SK-N-SH (cell line): ENCODE results near the gene ZNF507. TPM values are rescaled to one million over a fixed set of nuclear protein-coding genes. Genes with fewer than 3 reads are reported as not detected.

Experiments
- CTCF ChIA-PET: fragments of 300-600, 350-600 bp; formaldehyde crosslinking; extraction: SDS; loops from one replicate; lab custom pipeline; 2021; lab: Yijun Ruan, JAX
- POLR2A ChIA-PET: fragments of 350-600 bp; sonication (Branson Sonifier 250); formaldehyde crosslinking; extraction: SDS; loops from one replicate; lab custom pipeline; 2020; ENCODE audit warnings: antibody characterized with exemption, inconsistent platforms; lab: Yijun Ruan, JAX
- DNase-seq: peaks from one replicate; pipeline ENCODE4 v3.0.0; 2012
- H2AFZ ChIP-seq: fragments of 200-600 bp; sonication (generic); 2 replicates; pipeline ENCODE4 v1.8.1; 2016; ENCODE audit warnings: antibody characterized with exemption, mild to moderate bottlenecking, low read depth
- H3F3A ChIP-seq: fragments of 200-600 bp; sonication (generic); replicated peaks from 2 replicates; pipeline ENCODE3; 2016; ENCODE audit warnings: antibody characterized with exemption, mild to moderate bottlenecking; ENCODE audit not compliant: insufficient read depth
- H3K27ac ChIP-seq, 2 experiments: fragments of 200-500 bp in 1 of 2; fragments of 200-600 bp in 1 of 2; sonication (Bioruptor generic) in 1 of 2; sonication (generic), shearing (Covaris generic) in 1 of 2; 2 replicates each; pipeline versions ENCODE4 v1.5.1 to v1.6.1; 2014 to 2016; ENCODE audit warnings: low read depth in 2 of 2, inconsistent platforms in 1 of 2, low read length in 1 of 2, mild to moderate bottlenecking in 1 of 2, mixed read lengths in 1 of 2
- H3K27me3 ChIP-seq: fragments of 200-600 bp; sonication (generic), shearing (Covaris generic); 2 replicates; pipeline ENCODE4 v1.6.1; 2016; ENCODE audit warnings: mixed run types; ENCODE audit not compliant: insufficient read depth
- H3K36me3 ChIP-seq, 2 experiments: fragments of 200-500 bp in 1 of 2; fragments of 200-600 bp in 1 of 2; sonication (Bioruptor generic) in 1 of 2; sonication (generic) in 1 of 2; replicated peaks in 1 of 2; 2 replicates each; pipeline versions ENCODE3 to v1.5.1; 2014 to 2016; ENCODE audit warnings: low read length in 1 of 2, mild to moderate bottlenecking in 1 of 2; ENCODE audit not compliant: insufficient read depth in 2 of 2, control insufficient read depth in 1 of 2
- H3K4me1 ChIP-seq, 2 experiments: fragments of 200-500 bp in 1 of 2; fragments of 200-600 bp in 1 of 2; sonication (Bioruptor generic) in 1 of 2; sonication (generic), shearing (Covaris generic) in 1 of 2; 2 replicates each; pipeline versions ENCODE4 v1.5.1 to v1.6.1; 2014 to 2016; ENCODE audit warnings: low read depth in 1 of 2, low read length in 1 of 2, mixed run types in 1 of 2; ENCODE audit not compliant: insufficient read depth in 2 of 2, control insufficient read depth in 1 of 2
- H3K4me2 ChIP-seq: fragments of 200-600 bp; sonication (generic), shearing (Covaris generic); 2 replicates; pipeline ENCODE4 v1.6.1; 2017; ENCODE audit warnings: mixed run types
- H3K4me3 ChIP-seq, 2 experiments: fragments of 200-500 bp in 1 of 2; fragments of 200-600 bp in 1 of 2; sonication (Bioruptor generic) in 1 of 2; sonication (generic), shearing (Covaris generic) in 1 of 2; 2 replicates each; pipeline versions ENCODE4 v1.5.1 to v1.8.1; 2014 to 2016; ENCODE audit warnings: low read depth in 2 of 2, inconsistent platforms in 1 of 2, low read length in 1 of 2, mild to moderate bottlenecking in 1 of 2, mixed read lengths in 1 of 2, moderate library complexity in 1 of 2
- H3K79me2 ChIP-seq: fragments of 200-600 bp; sonication (generic); 2 replicates; pipeline ENCODE4 v1.8.1; 2017; ENCODE audit warnings: mild to moderate bottlenecking; ENCODE audit not compliant: insufficient read depth
- H3K9ac ChIP-seq: fragments of 200-600 bp; sonication (generic); 2 replicates; pipeline ENCODE4 v1.6.1; 2017; ENCODE audit warnings: mixed run types
- H3K9me2 ChIP-seq: fragments of 200-600 bp; sonication (generic); 2 replicates; pipeline ENCODE4 v1.6.1; 2017; ENCODE audit warnings: mixed run types
- H3K9me3 ChIP-seq: fragments of 200-600 bp; sonication (generic); 2 replicates; pipeline ENCODE4 v1.6.1; 2017; ENCODE audit warnings: mixed run types, mild to moderate bottlenecking, moderate library complexity
- H4K20me1 ChIP-seq: fragments of 200-600 bp; sonication (generic); 2 replicates; pipeline ENCODE4 v1.6.1; 2017; ENCODE audit warnings: mild to moderate bottlenecking, mixed run types; ENCODE audit not compliant: insufficient read depth
- CHD2 ChIP-seq: fragments of 150-350 bp; IDR thresholded peaks from 2 replicates; pipeline ENCODE4 v1.6.1; 2018; ENCODE audit warnings: low read length; ENCODE audit not compliant: partially characterized antibody
- EP300 ChIP-seq, 2 experiments: IDR thresholded peaks; 2 replicates each; pipeline versions ENCODE4 v1.4.0 to v1.6.1; 2012; ENCODE audit warnings: borderline replicate concordance in 1 of 2, low read depth in 1 of 2, low read length in 1 of 2
- FOSL2 ChIP-seq: IDR thresholded peaks from 2 replicates; pipeline ENCODE4 v1.4.0; 2012; ENCODE audit warnings: low read depth, mild to moderate bottlenecking, moderate library complexity, borderline replicate concordance
- FOXJ3 ChIP-seq: sonication (generic); formaldehyde crosslinking; IDR thresholded peaks from 2 replicates; pipeline ENCODE4 v1.5.1; 2020; ENCODE audit warnings: mild to moderate bottlenecking, missing genetic modification reagents
- FOXM1 ChIP-seq: IDR thresholded peaks from 2 replicates; pipeline ENCODE4 v1.4.0; 2012; ENCODE audit warnings: low read depth, mild to moderate bottlenecking
- GABPA ChIP-seq: IDR thresholded peaks from 2 replicates; pipeline ENCODE4 v1.4.0; 2012; ENCODE audit warnings: low read depth, mild to moderate bottlenecking
- IRF3 ChIP-seq: fragments of 150-350 bp; IDR thresholded peaks from 2 replicates; pipeline ENCODE4 v1.6.1; 2016; ENCODE audit warnings: mild to moderate bottlenecking, low read depth, low read length
- MXI1 ChIP-seq: IDR thresholded peaks from 2 replicates; pipeline ENCODE4 v1.6.1; 2012; ENCODE audit warnings: mild to moderate bottlenecking, low read depth, low read length, improper control_type of control experiment
- NFIC ChIP-seq: IDR thresholded peaks from 2 replicates; pipeline ENCODE4 v1.4.0; 2012; ENCODE audit warnings: borderline replicate concordance
- PBX3 ChIP-seq: IDR thresholded peaks from 2 replicates; pipeline ENCODE4; 2012
- RFX5 ChIP-seq: IDR thresholded peaks from 2 replicates; pipeline ENCODE4 v1.6.1; 2012; ENCODE audit warnings: mild to moderate bottlenecking, improper control_type of control experiment, low read length
- RXRA ChIP-seq: IDR thresholded peaks from 2 replicates; pipeline ENCODE4 v1.4.0; 2012; ENCODE audit warnings: low read depth, mild to moderate bottlenecking, borderline replicate concordance
- SMC3 ChIP-seq: IDR thresholded peaks from 2 replicates; pipeline ENCODE4 v1.6.1; 2012; ENCODE audit warnings: low read depth, low read length, improper control_type of control experiment
- TAF1 ChIP-seq: IDR thresholded peaks from 2 replicates; pipeline ENCODE4 v1.6.1; 2012; ENCODE audit warnings: low read depth, mild to moderate bottlenecking, low read length, moderate library complexity, borderline replicate concordance
- TCF12 ChIP-seq: IDR thresholded peaks from 2 replicates; pipeline ENCODE4 v1.4.0; 2012
- WGBS: methylation state at CpG from one replicate; pipeline ENCODE4 v1.1.6; 2017; ENCODE audit warnings: low lambda C conversion rate; 5-methylcytosine and 5-hydroxymethylcytosine counted together
- polyA plus RNA-seq, 3 experiments: library from polyadenylated mRNA; depleted of rRNA; stranded (reverse); fragments of >200 nt; gene quantifications; 2 replicates each; pipeline ENCODE4 v1.2.3, GENCODE V29; 2012

Gene ZNF507
- polyA plus RNA-seq, 1 of the 3 experiments (the other 2 are of a cell fraction) = 6.8 TPM

- ChIA-PET POLR2A (no interaction called here), CTCF (interaction anchor here (0.5 kb wide), 1 partner anchor 114 kb away, joined by 3 read pairs; no protein-coding TSS in a partner anchor)
- Histone ChIP-seq H3K4me2 (no peak overlapping the region), H4K20me1 (peaks cover 51% of the 10 kb centered on the region), H3K9me2 (no peaks in the 10 kb centered on the region), H3K27ac (no peak overlapping the region; a peak in 1 of 4 replicates), H3K36me3 (peaks cover 69 to 71% of the 10 kb centered on the region in 2 experiments), H3K9ac (no peak overlapping the region), H3K9me3 (no peaks in the 10 kb centered on the region), H3K27me3 (no peaks in the 10 kb centered on the region), H3K4me3 (no peak overlapping the region), H3F3A (peaks cover 24% of the 10 kb centered on the region), H3K4me1 (peaks cover 11 to 21% of the 10 kb centered on the region in 2 experiments), H2AFZ (no peak overlapping the region), H3K79me2 (peaks cover 76% of the 10 kb centered on the region)
- TF ChIP-seq EP300 (IDR thresholded peaks at IDR 0.05; ENCODE audit: borderline replicate concordance in 1 of 2, low read depth in 1 of 2, low read length in 1 of 2) (no peak), PBX3 (no peak), RFX5 (no peak), CHD2 (no peak), NFIC (no peak), FOXM1 (no peak), MXI1 (no peak), FOSL2 (no peak), GABPA (no peak)
- DNase-seq = no peak
- WGBS = 81% methylated on average over 3 of the region's 3 CpGs
These were observed 5.1 kb downstream of the ZNF507 start for GRCh38 chr19:32350471-32350865.

GRCh38 chr19:32350987-32351348 is 5.6 kb downstream of the ZNF507 start:
- Histone ChIP-seq H3K9ac (no peak overlapping the region), H3K4me1 (peaks cover 11 to 21% of the 10 kb centered on the region in 2 experiments), H3K9me3 (no peaks in the 10 kb centered on the region), H3K4me2 (peak overlapping the region; percentile 61), H4K20me1 (peaks cover 56% of the 10 kb centered on the region), H3K79me2 (peaks cover 72% of the 10 kb centered on the region), H3K27me3 (no peaks in the 10 kb centered on the region), H3K9me2 (no peaks in the 10 kb centered on the region), H3F3A (peaks cover 24% of the 10 kb centered on the region), H3K27ac (peak overlapping the region in 1 of 2 experiments; percentile 83; a peak in 2 of 4 replicates), H2AFZ (no peak overlapping the region), H3K4me3 (no peak overlapping the region), H3K36me3 (peaks cover 71 to 75% of the 10 kb centered on the region in 2 experiments)
- POLR2A ChIA-PET = interaction anchor here (0.6 kb wide), 1 partner anchor 10 kb away, joined by 3 read pairs; no protein-coding TSS in a partner anchor
- CTCF ChIA-PET = no interaction called here
- DNase-seq = no peak
- TF ChIP-seq FOXJ3 = no peak
- TF ChIP-seq TAF1 = no peak
- TF ChIP-seq IRF3 = no peak
- no peak for TF ChIP-seq RXRA
- TF ChIP-seq SMC3 = no peak
- no peak for TF ChIP-seq TCF12
- 93% methylated on average over 2 of the region's 2 CpGs for WGBS
